ENCODE measurements around the gene MFSD11.
"Not testable (repeated sequence)": the region's sequence is repeated elsewhere in the genome, so short reads cannot be mapped to it uniquely, and the experiment has no call there.

The MFSD11 gene

GRCh38 chr17:76726776-76727718 is 10.9 kb upstream of the MFSD11 start, which contains the start of gene METTL23:
TSS of gene METTL23 (plus strand) at chr17:76726839. CDS start at chr17:76729711, 2,872 bp downstream.
- Mint-ChIP-seq H3K27ac (peak within 1 kb of the TSS; percentile 99), H3K36me3 (peaks cover 44% of the 10 kb centered on the region), H3K4me3 (peak within 1 kb of the TSS; percentile 96), H3K27me3 (no peaks in the 10 kb centered on the region), H3K9me3 (no peaks in the 10 kb centered on the region), H3K4me1 (peaks cover 74% of the 10 kb centered on the region)
- DNase-seq: peak; percentile 87
- CTCF ChIA-PET: interaction anchor here (0.7 to 3.8 kb wide), 10 partner anchors 8 to 53 kb away, joined by 3 to 30 read pairs (median 5); partner anchors contain the start of genes MFSD11 and SRSF2

DNA sequence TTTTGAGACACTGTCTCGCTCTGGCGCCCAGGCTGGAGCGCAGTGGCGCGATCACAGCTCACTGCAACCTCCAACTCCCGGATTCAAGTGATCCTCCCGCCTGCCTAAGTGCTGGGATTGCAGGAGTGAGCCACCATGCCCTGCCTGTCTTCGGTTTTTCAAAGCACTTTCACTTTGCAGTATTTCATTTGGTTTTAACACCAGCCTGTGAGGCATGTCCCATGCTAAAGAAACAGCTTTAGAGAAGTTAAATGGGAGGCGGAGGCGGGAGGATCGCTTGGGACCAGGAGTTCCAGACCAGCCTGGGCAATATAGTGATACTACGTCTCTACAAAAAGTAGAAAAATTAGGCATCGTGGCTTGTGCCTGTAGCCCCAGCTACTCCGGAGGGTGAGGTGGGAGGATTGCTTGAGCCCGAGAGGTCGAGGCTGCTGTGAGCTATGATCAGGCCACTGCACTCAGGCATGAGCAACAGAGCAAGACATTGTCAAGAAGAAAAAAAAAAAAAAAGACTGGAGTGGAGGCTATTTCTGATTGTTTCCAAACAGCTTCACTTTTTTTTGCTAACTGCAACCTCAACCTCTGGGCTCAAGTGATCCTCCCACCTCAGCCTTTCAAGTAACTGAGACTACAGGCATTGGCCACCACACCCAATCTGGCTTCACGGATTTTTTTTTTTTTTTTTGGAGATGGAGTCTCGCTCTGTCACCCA is 10.0 kb upstream of the MFSD11 start:
- CTCF ChIA-PET: interaction anchor here (0.6 to 1.7 kb wide), 9 partner anchors 8 to 58 kb away, joined by 3 to 8 read pairs (median 4); partner anchors contain the start of genes MFSD11 and SRSF2

DNA sequence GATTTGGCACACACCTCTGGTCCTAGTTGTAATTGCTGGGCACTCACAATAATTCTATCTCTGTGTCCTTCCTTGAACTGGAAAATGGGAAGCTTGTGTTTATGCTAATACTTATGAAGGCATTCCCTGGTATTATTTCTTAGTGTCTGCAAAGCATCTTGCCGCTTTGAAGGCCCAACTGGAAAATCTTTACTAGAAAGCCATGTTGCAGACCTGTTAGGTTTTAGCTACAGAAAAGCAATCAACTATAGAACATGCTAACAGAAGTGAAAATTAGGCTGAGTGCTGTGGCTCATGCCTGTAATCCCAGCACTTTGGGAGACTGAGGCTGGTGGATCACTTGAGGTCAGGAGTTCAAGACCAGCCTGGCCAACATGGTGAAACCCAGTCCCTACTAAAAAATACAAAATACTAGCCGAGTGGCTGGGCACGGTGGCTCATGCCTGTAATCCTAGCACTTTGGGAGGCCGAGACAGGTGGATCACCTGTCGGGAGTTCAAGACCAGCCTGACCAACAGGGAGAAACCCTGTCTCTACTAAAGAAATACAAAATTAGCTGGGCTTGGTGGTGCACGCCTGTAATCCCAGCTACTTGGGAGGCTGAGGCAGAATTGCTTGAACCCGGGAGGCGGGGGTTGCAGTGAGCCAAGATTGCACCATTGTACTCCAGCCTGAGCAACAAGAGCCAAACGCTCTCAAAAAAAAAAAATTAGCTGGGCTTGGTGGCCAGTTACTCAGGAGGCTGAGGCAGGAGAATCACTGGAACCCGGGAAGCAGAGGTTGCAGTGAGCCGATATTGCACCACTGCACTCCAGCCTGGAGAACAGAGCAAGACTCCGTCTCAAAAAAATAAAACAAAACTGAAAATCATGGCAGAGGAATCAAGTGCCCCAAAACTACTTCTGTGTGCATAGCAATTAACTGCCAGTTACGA is 5.9 kb upstream of the MFSD11 start:
- Mint-ChIP-seq H3K36me3 (peaks cover 63% of the 10 kb centered on the region), H3K27ac (peak overlapping the region; percentile 67), H3K4me1 (peaks cover 64% of the 10 kb centered on the region)
- H3K4me3 Mint-ChIP-seq, H3K9me3 Mint-ChIP-seq, H3K27me3 Mint-ChIP-seq, DNase-seq: not testable (repeated sequence)
- CTCF ChIA-PET: interaction anchor here (1.0 kb wide), 1 partner anchor 15 kb away, joined by 3 read pairs; no protein-coding TSS in a partner anchor

More for the DNA sequence above, 10.0 kb upstream of the MFSD11 start:
- Mint-ChIP-seq H3K27me3 (no peaks in the 10 kb centered on the region), H3K36me3 (peaks cover 46% of the 10 kb centered on the region), H3K4me1 (peaks cover 76% of the 10 kb centered on the region), H3K9me3 (no peaks in the 10 kb centered on the region), H3K27ac (peak overlapping the region; percentile 99), H3K4me3 (peak overlapping the region; percentile 96)
- peak; percentile 41 for DNase-seq

- H3K27ac Mint-ChIP-seq: peak overlapping the region; percentile 95
- peaks cover 9% of the 10 kb centered on the region for H3K27me3 Mint-ChIP-seq
- H3K4me3 Mint-ChIP-seq: peak overlapping the region; percentile 93
- no peak for DNase-seq
- H3K4me1 Mint-ChIP-seq: peaks cover 60% of the 10 kb centered on the region
- H3K36me3 Mint-ChIP-seq: peaks cover 58% of the 10 kb centered on the region
- CTCF ChIA-PET: interaction anchor here (1.0 kb wide), 1 partner anchor 16 kb away, joined by 3 read pairs; no protein-coding TSS in a partner anchor
- no peaks in the 10 kb centered on the region for H3K9me3 Mint-ChIP-seq
Observed at GRCh38 chr17:76732734-76733617, 4.9 kb upstream of the MFSD11 start.

GRCh38 chr17:76733618-76733957 is 4.3 kb upstream of the MFSD11 start:
- CTCF ChIA-PET: no interaction called here
- H3K36me3 Mint-ChIP-seq: peaks cover 61% of the 10 kb centered on the region

DNA sequence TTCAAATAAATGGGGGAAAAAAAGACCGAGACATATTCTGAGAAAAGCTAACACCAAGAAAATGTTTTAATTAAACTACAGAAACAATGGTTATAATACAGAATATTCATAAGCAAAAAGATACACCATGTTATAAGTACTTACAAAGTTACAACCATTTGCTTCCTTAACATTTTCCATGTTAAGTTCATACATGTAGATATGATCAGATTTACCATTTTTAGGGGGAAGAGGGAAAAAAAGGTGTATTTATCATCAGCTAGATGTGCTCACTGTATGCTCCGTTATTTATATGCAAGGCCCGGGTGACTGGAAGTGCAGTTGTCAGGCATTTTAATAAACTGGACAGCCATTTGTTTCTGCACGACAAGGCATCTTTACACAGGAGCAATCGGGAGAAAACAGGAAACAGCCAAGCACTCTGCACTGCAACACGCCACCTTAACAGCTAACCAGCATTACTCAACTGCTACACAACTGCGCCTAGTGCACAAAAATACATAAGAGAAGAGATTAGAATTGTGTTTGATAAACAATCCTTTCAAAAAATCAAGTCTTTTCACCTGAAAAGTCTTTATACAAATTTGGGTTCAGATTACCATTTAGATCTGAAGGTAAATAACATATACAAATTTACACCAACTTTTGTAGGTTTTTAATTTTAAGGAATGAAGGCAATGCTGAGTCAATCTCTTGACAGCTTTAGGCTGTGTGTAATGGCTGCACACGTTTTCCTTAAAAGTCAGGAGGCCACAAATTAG is 3.7 kb upstream of the MFSD11 start:
- CTCF ChIA-PET: interaction anchor here (0.7 kb wide), 1 partner anchor 8 kb away, joined by 3 read pairs; the partner anchor contains the start of genes JMJD6 and METTL23
- H3K4me3 Mint-ChIP-seq: peak overlapping the region; percentile 93
- H3K27ac Mint-ChIP-seq: peak overlapping the region; percentile 95
- peaks cover 62% of the 10 kb centered on the region for H3K4me1 Mint-ChIP-seq
- DNase-seq: peak; percentile 48
- H3K36me3 Mint-ChIP-seq: peaks cover 60% of the 10 kb centered on the region
- peaks cover 9% of the 10 kb centered on the region for H3K27me3 Mint-ChIP-seq
- H3K9me3 Mint-ChIP-seq: no peaks in the 10 kb centered on the region

More at GRCh38 chr17:76733618-76733957, 4.3 kb upstream of the MFSD11 start:
- peak overlapping the region; percentile 95 for H3K27ac Mint-ChIP-seq
- H3K27me3 Mint-ChIP-seq: peaks cover 9% of the 10 kb centered on the region
- no peak for DNase-seq
- peak overlapping the region; percentile 93 for H3K4me3 Mint-ChIP-seq
- peaks cover 60% of the 10 kb centered on the region for H3K4me1 Mint-ChIP-seq
- H3K9me3 Mint-ChIP-seq: no peaks in the 10 kb centered on the region

GRCh38 chr17:76735006-76735405 is 2.9 kb upstream of the MFSD11 start:
- CTCF ChIA-PET: interaction anchor here (0.7 to 2.6 kb wide), 3 partner anchors 7 to 211 kb away, joined by 3 to 7 read pairs (median 3); partner anchors contain the start of genes JMJD6 and METTL23
- Mint-ChIP-seq H3K4me1 (peaks cover 60% of the 10 kb centered on the region), H3K4me3 (peak overlapping the region; percentile 93), H3K27me3 (peaks cover 9% of the 10 kb centered on the region), H3K9me3 (no peaks in the 10 kb centered on the region), H3K36me3 (peaks cover 55% of the 10 kb centered on the region), H3K27ac (peak overlapping the region; percentile 95)
- no peak for DNase-seq

DNA sequence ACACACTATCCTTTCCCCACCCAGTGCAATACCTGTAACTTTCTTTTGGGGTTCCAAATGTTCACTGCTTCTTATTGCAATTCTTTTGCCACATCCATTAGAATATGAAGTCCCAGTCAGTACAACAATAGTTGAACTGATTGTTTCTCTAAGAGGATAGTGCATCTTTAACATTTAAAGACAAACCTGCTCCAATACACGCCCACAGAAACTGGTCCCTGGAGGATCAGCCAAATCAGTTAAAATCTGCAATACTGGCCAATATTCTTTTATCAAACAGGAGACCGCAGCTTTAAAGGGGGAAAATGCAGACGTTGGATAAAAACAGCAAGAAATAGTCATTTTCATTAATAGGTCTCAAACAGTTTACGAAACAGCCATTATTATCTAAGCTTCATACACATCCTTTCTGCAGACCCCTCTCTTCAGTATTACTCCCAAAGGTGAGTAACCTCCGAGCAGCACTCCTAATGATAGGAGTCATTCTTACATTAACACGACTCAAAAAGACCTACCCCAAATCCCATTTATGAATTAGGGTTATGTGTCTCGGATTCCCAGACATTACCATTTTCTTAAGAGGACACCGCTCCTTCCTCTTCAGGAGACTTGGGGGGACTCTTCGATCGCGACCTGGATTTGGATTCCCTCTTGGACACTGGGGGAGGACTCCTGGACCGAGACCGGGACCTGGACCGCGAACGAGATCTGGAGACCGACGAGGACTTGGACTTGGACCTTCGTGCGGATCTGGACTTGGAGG is 2.2 kb upstream of the MFSD11 start:
- Mint-ChIP-seq H3K4me1 (peaks cover 60% of the 10 kb centered on the region), H3K27ac (peak overlapping the region; percentile 95), H3K4me3 (peak overlapping the region; percentile 93), H3K36me3 (peaks cover 52% of the 10 kb centered on the region), H3K9me3 (no peaks in the 10 kb centered on the region), H3K27me3 (peaks cover 9% of the 10 kb centered on the region)
- DNase-seq: no peak
- CTCF ChIA-PET: interaction anchor here (1.1 to 2.6 kb wide), 2 partner anchors 8 to 212 kb away, joined by 3 to 7 read pairs; no protein-coding TSS in a partner anchor

DNA sequence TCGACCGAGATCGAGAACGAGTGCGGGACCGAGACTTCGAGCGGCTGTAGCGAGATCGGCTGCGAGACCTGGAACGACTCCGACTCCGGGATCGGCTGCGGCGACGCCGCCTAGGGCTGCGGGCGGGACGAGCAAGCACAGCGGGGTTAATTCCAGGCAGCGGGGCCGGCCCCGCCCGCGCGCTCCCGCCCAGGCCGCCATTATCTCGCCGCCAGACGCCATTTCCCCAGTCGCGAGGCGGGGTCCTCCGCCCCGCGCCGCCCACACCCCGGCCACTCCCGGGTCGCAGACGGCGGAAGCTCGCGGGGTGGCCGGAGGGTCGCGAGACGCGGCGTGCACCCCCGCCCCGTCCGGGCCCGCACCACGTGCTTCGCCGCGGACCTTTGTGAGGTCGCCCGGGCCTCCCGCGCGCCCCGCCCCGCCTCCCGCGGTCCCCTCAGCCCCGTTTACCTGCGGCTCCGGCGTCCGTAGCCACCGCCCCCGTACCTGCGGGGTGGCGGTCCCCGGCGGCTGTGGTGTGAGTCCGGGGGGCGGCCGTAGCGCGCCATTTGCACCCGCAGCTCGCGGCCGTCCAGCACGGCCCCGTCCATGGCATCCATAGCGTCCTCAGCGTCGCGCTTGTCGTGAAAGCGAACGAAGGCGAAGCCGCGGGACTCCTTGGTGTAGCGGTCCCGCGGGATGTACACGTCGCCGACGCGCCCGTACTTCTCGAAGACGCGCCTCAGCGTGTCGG is 1.4 kb upstream of the MFSD11 start:
- H3K4me3 Mint-ChIP-seq: peak overlapping the region; percentile 93
- no peaks in the 10 kb centered on the region for H3K9me3 Mint-ChIP-seq
- peak; percentile 80 for DNase-seq
- H3K36me3 Mint-ChIP-seq: peaks cover 51% of the 10 kb centered on the region
- CTCF ChIA-PET: interaction anchor here (2.6 kb wide), 1 partner anchor 9 kb away, joined by 7 read pairs; no protein-coding TSS in a partner anchor
- H3K27ac Mint-ChIP-seq: peak overlapping the region; percentile 95
- H3K4me1 Mint-ChIP-seq: peaks cover 58% of the 10 kb centered on the region
- H3K27me3 Mint-ChIP-seq: peaks cover 9% of the 10 kb centered on the region

DNA sequence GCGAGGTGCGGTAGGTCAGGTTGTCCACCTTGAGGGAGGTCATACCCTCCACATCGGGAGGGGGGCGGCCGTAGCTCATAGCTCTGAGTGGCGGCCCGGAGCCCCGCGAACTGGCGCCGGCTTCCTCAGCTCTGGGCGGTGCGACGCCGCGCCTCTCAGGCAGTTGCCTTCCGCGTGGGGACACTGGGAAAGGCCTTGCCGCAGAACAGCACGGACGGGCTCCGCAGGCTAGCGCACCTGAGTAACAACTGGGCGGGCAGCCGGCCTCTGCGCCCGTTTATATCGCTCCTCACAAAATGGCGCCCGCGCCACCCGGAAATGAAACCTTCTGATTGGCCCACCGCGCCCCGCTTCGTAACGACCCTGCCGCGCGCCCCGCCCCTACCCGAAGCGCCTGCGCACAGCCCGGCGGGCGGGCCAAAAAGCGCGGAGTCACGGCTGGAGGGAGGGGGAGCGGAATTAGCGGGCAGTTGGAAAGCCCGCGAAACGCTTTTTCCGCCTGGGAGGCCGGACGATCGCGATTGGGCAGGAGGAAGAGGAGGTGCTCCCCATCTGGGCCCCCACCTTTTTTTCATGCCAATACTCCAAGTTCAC is 740 bp upstream of the MFSD11 start, which contains the start of gene SRSF2:
SRSF2 (minus strand) TSS at position 250 of the 594 bp plus-strand sequence; CDS start at position 79, 171 bp downstream.
- DNase-seq: peak; percentile 99
- peaks cover 55% of the 10 kb centered on the region for H3K4me1 Mint-ChIP-seq
- H3K9me3 Mint-ChIP-seq: no peaks in the 10 kb centered on the region
- peaks cover 50% of the 10 kb centered on the region for H3K36me3 Mint-ChIP-seq
- H3K4me3 Mint-ChIP-seq: peak within 1 kb of the TSS; percentile 93
- H3K27ac Mint-ChIP-seq: peak within 1 kb of the TSS; percentile 95
- CTCF ChIA-PET: interaction anchor here (2.6 kb wide), 1 partner anchor 9 kb away, joined by 7 read pairs; no protein-coding TSS in a partner anchor
- H3K27me3 Mint-ChIP-seq: peaks cover 9% of the 10 kb centered on the region

All from activated naive CD4-positive, alpha-beta T cell treated with anti-CD3 and anti-CD28 coated beads, Interleukin-2, amount 10 ng/mL, durations not matched to agents 7 days and 5 days (primary cell).